Measurements from ENCODE around the gene TINAGL1. TPM values are rescaled to one million over a fixed set of nuclear protein-coding genes. Genes with fewer than 3 reads are reported as not detected.

The TINAGL1 gene
- polyA plus RNA-seq, 1 donor: 37.7 TPM

DNA sequence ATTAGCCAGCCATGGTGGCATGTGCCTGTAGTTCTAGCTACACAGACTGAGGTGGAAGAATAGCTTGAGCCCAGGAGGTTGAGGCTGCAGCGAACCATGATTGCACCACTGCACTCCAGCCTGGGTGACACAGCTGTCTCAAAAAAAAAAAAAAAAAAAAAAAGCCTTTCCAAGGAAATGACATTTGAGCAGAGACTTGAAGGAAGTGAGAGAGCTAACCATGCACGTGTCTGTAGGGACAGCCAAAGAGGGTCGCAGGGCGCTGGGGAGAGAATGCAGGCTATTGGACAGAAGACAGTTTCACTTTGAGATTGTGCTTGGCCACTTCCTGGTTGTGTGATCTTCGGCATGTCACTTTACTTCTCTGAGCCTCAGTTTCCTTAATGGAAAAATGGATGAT is 48.0 kb downstream of the TINAGL1 start:
- Histone ChIP-seq H3K27ac (ENCODE audit: low read length) (no peak overlapping the region), H3K4me3 (ENCODE audit: low read length) (no peak overlapping the region), H3K9me3 (ENCODE audit: control insufficient read depth, low read depth, low read length) (no peaks in the 10 kb centered on the region), H3K36me3 (ENCODE audit: control insufficient read depth, insufficient read depth, low read length) (peaks cover 28% of the 10 kb centered on the region), H3K27me3 (ENCODE audit: control insufficient read depth, insufficient read depth, low read length) (peaks cover under 1% of the 10 kb centered on the region), H3K4me1 (ENCODE audit: control insufficient read depth, insufficient read depth, low read length) (no peaks in the 10 kb centered on the region)
- no peak for DNase-seq
- WGBS (ENCODE audit: insufficient coverage, low lambda C conversion rate): no CpG with 5 or more reads among the region's 5 CpGs

DNA sequence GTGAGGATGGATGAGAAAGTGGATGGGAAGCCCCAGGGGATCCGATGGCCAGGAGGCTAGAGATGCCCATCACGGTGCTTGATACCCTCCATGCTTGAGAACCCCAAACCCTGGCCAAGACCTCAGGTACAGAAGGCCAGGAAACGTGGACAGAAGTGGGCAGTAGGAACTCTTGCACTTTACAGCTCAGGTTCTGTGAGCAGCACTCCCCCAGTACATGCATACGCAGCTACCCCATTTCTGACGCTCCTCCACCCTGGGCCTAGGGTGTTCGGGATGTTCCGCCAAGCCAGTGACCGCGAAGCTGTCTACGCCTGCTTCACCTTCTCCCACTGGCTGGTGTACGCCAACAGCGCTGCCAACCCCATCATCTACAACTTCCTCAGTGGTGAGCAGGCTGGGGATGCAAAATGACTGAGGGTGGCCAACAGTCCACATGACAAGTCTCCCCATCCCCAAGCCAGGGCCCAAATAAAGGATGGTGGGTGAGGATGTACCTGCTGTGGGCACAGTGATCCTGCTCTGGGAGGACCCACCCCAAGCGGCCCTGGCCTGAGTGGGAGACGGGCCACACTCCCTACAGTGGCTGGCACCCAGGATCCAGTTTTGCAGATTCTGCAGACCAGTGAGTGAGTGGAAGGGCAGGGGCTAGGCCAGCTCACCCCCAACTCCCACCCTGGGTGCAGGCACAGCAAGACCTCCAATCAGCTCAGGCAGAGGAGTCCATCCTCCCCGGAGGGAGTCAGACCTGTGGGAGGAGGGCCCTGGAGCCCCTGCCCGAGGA is 48.6 kb downstream of the TINAGL1 start:
- no peak overlapping the region for H3K27ac ChIP-seq (ENCODE audit: low read length)
- H3K4me1 ChIP-seq (ENCODE audit: control insufficient read depth, insufficient read depth, low read length): no peaks in the 10 kb centered on the region
- no peaks in the 10 kb centered on the region for H3K27me3 ChIP-seq (ENCODE audit: control insufficient read depth, insufficient read depth, low read length)
- no peak for DNase-seq
- H3K4me3 ChIP-seq (ENCODE audit: low read length): no peak overlapping the region
- WGBS (ENCODE audit: insufficient coverage, low lambda C conversion rate): no CpG with 5 or more reads among the region's 16 CpGs
- H3K36me3 ChIP-seq (ENCODE audit: control insufficient read depth, insufficient read depth, low read length): peaks cover 34% of the 10 kb centered on the region
- H3K9me3 ChIP-seq (ENCODE audit: control insufficient read depth, low read depth, low read length): no peaks in the 10 kb centered on the region

DNA sequence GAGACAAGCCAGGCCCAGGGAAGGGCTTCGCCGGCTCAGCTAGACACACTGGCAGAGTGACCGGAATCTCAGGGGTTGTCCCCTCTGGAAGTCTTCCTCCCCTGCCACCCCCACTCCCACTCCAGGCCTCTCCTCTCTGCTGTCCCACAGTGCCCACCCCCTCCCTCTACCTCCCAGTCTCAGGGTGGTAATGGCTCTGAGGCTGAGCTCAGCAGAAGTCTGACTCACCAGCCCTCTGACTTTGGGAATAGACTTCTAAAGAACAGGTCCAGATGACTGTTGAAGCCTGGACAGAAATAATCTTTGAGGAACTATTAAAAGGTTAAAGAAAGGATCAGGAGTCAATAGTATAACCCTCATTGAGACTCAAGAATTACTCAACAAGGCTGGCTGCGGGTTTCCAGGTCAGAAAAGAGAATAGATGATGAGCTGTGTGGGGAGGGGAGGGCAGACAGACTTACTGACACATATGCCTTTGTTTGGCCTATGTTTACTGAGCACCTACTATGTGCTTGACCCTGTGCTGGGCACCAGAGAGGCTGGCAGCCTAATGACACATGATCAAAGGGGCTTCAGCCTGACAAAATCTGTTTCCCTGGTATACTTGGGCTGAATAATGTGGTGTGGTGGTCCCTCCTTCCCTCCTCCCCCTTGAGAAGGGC is 49.4 kb downstream of the TINAGL1 start:
- no CpG with 5 or more reads among the region's 4 CpGs for WGBS (ENCODE audit: insufficient coverage, low lambda C conversion rate)
- Histone ChIP-seq H3K27ac (ENCODE audit: low read length) (no peak overlapping the region), H3K4me3 (ENCODE audit: low read length) (no peak overlapping the region), H3K9me3 (ENCODE audit: control insufficient read depth, low read depth, low read length) (no peaks in the 10 kb centered on the region), H3K4me1 (ENCODE audit: control insufficient read depth, insufficient read depth, low read length) (no peaks in the 10 kb centered on the region), H3K36me3 (ENCODE audit: control insufficient read depth, insufficient read depth, low read length) (peaks cover 41% of the 10 kb centered on the region), H3K27me3 (ENCODE audit: control insufficient read depth, insufficient read depth, low read length) (no peaks in the 10 kb centered on the region)
- no peak for DNase-seq

DNA sequence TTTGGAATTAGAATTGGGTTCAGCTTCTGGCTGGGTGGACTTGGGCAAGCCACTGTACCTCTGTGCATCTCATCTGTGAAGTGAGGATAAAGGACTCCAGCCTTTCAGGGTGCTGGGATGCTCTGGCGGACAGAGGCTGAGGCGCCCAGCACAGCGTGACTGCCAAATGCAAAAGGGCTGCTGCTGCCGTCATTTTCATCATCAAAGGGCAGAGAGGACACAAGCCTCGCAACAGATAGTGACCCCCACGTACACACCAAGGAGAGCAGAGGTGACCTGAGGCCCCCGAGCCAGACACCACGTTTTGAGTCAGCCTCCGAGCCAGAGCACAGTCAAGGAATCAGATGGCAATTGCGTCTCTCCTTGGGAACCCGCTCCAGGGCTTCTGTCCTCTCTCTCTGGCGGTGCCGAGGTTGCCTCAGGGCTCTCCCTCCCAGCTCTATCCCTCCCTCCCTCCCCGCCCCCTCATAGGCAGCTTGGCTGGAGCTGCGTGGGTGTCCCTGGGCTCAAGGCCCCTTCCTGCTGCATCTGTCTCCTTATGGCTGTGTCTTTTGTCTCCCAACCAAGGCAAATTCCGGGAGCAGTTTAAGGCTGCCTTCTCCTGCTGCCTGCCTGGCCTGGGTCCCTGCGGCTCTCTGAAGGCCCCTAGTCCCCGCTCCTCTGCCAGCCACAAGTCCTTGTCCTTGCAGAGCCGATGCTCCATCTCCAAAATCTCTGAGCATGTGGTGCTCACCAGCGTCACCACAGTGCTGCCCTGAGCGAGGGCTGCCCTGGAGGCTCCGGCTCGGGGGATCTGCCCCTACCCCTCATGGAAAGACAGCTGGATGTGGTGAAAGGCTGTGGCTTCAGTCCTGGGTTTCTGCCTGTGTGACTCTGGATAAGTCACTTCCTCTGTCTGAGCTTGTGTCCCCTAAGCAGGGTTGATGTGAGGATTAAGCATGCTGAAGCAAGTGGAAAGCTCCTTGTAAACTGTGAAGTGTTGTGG is 50.2 kb downstream of the TINAGL1 start:
- H3K27ac ChIP-seq (ENCODE audit: low read length): no peak overlapping the region
- no peak for DNase-seq
- no peaks in the 10 kb centered on the region for H3K9me3 ChIP-seq (ENCODE audit: control insufficient read depth, low read depth, low read length)
- H3K27me3 ChIP-seq (ENCODE audit: control insufficient read depth, insufficient read depth, low read length): no peaks in the 10 kb centered on the region
- peaks cover 49% of the 10 kb centered on the region for H3K36me3 ChIP-seq (ENCODE audit: control insufficient read depth, insufficient read depth, low read length)
- H3K4me3 ChIP-seq (ENCODE audit: low read length): no peak overlapping the region
- no CpG with 5 or more reads among the region's 23 CpGs for WGBS (ENCODE audit: insufficient coverage, low lambda C conversion rate)
- H3K4me1 ChIP-seq (ENCODE audit: control insufficient read depth, insufficient read depth, low read length): no peaks in the 10 kb centered on the region

DNA sequence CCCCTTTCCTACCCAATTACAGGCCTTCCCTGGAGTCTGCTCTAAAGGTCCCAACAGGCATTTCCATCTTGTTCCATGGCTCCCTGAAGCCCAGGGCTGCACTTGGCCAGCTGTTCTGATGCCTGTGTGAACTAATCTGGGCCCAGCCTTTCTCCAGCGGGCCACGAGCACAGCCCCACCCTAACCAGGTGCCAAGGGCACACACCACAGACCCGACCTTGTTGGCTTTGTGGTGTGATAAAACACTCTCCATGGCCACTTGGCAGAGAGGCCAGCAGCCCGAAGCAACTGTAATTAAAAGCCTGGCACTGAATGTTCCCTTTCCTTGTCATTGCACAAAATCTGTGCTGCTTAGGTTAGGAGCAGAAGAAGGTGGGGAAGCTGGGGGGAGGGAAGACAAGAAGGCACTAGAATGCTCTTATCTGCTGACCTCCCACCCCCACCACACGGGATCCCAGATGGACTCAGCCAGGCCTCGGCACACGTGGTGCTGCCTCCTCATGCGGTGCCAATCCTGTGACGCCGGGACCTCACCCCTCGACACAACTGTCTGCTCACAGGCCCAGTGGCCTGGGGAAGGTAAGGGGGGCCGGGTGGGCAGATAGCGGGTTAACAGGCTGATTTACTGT is 51.1 kb downstream of the TINAGL1 start:
- H3K36me3 ChIP-seq (ENCODE audit: control insufficient read depth, insufficient read depth, low read length): peaks cover 58% of the 10 kb centered on the region
- H3K4me3 ChIP-seq (ENCODE audit: low read length): no peak overlapping the region
- H3K4me1 ChIP-seq (ENCODE audit: control insufficient read depth, insufficient read depth, low read length): no peaks in the 10 kb centered on the region
- no peak overlapping the region for H3K27ac ChIP-seq (ENCODE audit: low read length)
- H3K9me3 ChIP-seq (ENCODE audit: control insufficient read depth, low read depth, low read length): no peaks in the 10 kb centered on the region
- WGBS (ENCODE audit: insufficient coverage, low lambda C conversion rate): no CpG with 5 or more reads among the region's 13 CpGs
- no peaks in the 10 kb centered on the region for H3K27me3 ChIP-seq (ENCODE audit: control insufficient read depth, insufficient read depth, low read length)
- DNase-seq: no peak

DNA sequence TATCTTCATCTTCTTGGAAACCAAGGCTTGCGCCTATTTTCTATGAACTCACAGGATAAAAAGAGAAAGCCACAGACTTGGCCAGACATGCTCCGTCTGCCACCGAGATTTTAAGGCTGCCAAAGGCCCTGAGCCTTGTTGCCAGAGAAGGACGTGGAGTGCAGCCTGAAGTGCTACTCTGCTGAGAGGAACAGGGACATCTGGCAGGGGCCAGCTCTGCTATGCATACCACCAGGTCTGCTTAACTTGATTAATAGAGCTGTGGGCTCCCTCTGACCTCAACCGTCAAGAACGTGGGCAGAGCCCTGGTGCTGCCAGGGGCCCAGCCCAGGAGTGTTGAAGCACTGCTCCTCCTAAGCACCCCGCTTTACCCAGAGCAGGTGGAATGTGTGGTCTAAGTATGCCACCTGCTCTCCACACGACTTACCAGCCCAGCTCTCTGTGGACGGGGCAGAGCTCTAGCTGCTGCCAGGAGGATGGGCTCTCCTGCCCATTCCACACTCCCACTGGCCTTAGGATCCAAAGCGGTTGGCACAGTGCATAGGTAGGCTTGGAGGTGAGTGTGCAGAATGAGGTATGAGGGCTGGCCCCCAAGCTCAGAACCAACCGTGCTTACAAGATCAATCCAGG is 51.7 kb downstream of the TINAGL1 start:
- no peaks in the 10 kb centered on the region for H3K4me1 ChIP-seq (ENCODE audit: control insufficient read depth, insufficient read depth, low read length)
- H3K27me3 ChIP-seq (ENCODE audit: control insufficient read depth, insufficient read depth, low read length): no peaks in the 10 kb centered on the region
- H3K4me3 ChIP-seq (ENCODE audit: low read length): no peak overlapping the region
- H3K36me3 ChIP-seq (ENCODE audit: control insufficient read depth, insufficient read depth, low read length): peaks cover 65% of the 10 kb centered on the region
- DNase-seq: no peak
- no peak overlapping the region for H3K27ac ChIP-seq (ENCODE audit: low read length)
- WGBS (ENCODE audit: insufficient coverage, low lambda C conversion rate): no CpG with 5 or more reads among the region's 11 CpGs
- H3K9me3 ChIP-seq (ENCODE audit: control insufficient read depth, low read depth, low read length): no peaks in the 10 kb centered on the region

DNA sequence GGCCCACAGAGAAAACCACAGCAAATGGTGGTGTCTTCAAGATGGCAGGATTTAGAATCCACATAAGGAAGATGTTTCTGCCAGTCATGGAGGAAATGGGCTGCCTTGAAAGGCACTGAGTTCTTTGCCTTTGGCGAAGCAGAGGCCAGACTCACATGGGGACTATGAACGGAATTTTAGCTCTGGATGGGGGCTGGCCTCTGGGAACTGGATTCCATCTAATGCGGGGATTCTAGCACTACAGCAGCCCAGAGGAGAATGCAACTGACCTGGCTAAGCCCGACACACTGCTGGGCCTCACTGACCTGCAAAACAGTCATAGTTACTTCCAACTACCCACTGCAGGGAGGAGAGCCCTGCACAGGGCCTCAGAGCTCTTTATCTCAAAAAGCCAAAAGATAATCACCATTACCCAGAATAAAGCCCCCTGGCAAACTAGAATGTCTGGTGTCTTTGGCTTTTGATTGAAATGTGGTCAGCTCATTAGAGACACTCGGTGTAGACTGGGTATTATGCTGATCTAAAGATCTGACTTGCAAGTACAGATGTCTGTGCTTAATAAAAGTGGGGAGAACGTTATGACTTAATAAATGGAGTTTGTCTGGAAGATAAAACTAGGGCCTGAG is 52.7 kb downstream of the TINAGL1 start:
- peaks cover 71% of the 10 kb centered on the region for H3K36me3 ChIP-seq (ENCODE audit: control insufficient read depth, insufficient read depth, low read length)
- no peak overlapping the region for H3K4me3 ChIP-seq (ENCODE audit: low read length)
- H3K27ac ChIP-seq (ENCODE audit: low read length): no peak overlapping the region
- H3K9me3 ChIP-seq (ENCODE audit: control insufficient read depth, low read depth, low read length): no peaks in the 10 kb centered on the region
- H3K4me1 ChIP-seq (ENCODE audit: control insufficient read depth, insufficient read depth, low read length): no peaks in the 10 kb centered on the region
- 83% methylated on average over 1 of the region's 6 CpGs for WGBS (ENCODE audit: insufficient coverage, low lambda C conversion rate)
- DNase-seq: no peak
- H3K27me3 ChIP-seq (ENCODE audit: control insufficient read depth, insufficient read depth, low read length): no peaks in the 10 kb centered on the region

DNA sequence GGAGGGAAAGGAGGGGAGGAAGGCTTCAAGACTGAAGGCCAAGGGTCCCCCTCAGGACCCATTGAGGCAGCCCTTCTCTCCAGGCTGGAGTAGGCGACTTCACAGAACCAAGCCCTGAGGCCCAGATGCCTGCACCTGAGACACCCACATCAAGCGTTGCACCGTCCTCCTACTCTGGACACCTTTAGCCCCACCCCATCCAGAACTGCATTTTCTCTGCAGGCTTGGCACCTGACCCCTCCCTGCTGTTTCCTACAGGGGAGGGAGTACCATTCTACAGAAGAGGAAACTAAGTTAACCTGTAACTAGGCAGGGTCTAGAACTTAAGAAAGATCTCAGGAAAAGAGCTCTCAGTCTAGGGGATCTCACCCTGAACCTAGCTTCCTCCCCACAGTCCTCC is 56.3 kb downstream of the TINAGL1 start:
- no peak for DNase-seq
- Histone ChIP-seq H3K9me3 (ENCODE audit: control insufficient read depth, low read depth, low read length) (no peaks in the 10 kb centered on the region), H3K27ac (ENCODE audit: low read length) (no peak overlapping the region), H3K4me1 (ENCODE audit: control insufficient read depth, insufficient read depth, low read length) (peaks cover 8% of the 10 kb centered on the region), H3K36me3 (ENCODE audit: control insufficient read depth, insufficient read depth, low read length) (peaks cover 72% of the 10 kb centered on the region), H3K4me3 (ENCODE audit: low read length) (no peak overlapping the region), H3K27me3 (ENCODE audit: control insufficient read depth, insufficient read depth, low read length) (no peaks in the 10 kb centered on the region)
- WGBS (ENCODE audit: insufficient coverage, low lambda C conversion rate): no CpG with 5 or more reads among the region's 3 CpGs

DNA sequence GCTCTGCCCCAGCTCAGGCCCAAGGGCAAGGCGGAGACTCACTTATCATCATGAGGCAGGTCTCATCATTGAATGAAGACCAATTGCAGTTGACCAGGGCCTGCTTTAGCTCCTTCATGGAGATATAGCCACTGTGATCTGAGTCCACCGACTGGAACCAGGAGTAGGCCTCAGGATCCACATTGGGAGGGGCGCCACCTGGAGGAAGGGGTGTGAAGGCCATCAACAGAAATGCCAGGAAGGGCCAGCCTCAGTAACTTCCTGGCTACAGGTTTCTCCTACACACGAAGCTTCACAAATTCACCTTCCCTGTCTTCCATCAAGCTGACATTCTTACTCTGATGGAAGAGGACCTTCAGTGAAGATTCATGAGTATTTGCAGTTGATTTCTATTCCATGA is 56.8 kb downstream of the TINAGL1 start:
- H3K27ac ChIP-seq (ENCODE audit: low read length): no peak overlapping the region
- peaks cover 10% of the 10 kb centered on the region for H3K4me1 ChIP-seq (ENCODE audit: control insufficient read depth, insufficient read depth, low read length)
- peaks cover 69% of the 10 kb centered on the region for H3K36me3 ChIP-seq (ENCODE audit: control insufficient read depth, insufficient read depth, low read length)
- no peak for DNase-seq
- H3K9me3 ChIP-seq (ENCODE audit: control insufficient read depth, low read depth, low read length): no peaks in the 10 kb centered on the region
- no peaks in the 10 kb centered on the region for H3K27me3 ChIP-seq (ENCODE audit: control insufficient read depth, insufficient read depth, low read length)
- no peak overlapping the region for H3K4me3 ChIP-seq (ENCODE audit: low read length)
- WGBS (ENCODE audit: insufficient coverage, low lambda C conversion rate): no CpG with 5 or more reads among the region's 4 CpGs
